Bronchial epithelial cell (primary cell): Measurements from ENCODE around the gene TRPM3. TPM values are rescaled to one million over a fixed set of nuclear protein-coding genes. Genes with fewer than 3 reads are reported as not detected.
A peak's percentile ranks its signal among the peaks of the same experiment; 100 is the strongest.

Experiments
- DNase-seq: peaks from one replicate; pipeline ENCODE4 v3.0.0-alpha.2; 2010; ENCODE audit warnings: low read depth
- FAIRE-seq: peaks from 2 replicates; lab custom pipeline; 2011; peaks lifted over from hg19 to GRCh38; lab: Jason Lieb, UNC
- H3K27me3 ChIP-seq: 2 replicates; pipeline ENCODE4 v1.5.1; 2011; ENCODE audit warnings: low read length; ENCODE audit not compliant: control insufficient read depth, insufficient read depth
- H3K36me3 ChIP-seq: 2 replicates; pipeline ENCODE4 v1.5.1; 2011; ENCODE audit warnings: low read length; ENCODE audit not compliant: control insufficient read depth, insufficient read depth
- H3K4me3 ChIP-seq: 2 replicates; pipeline ENCODE4 v1.5.1; 2011; ENCODE audit warnings: mild to moderate bottlenecking, low read depth, low read length, control low read depth
- total RNA-seq: library from RNA; depleted of rRNA; stranded (reverse); fragments of >200 nt; gene quantifications from 2 replicates; pipeline ENCODE4 v1.2.1, GENCODE V29; 2014
- TF ChIP-seq, protein P1 (sequence below): IDR thresholded peaks from 2 replicates; pipeline ENCODE4 v1.5.1; 2011; ENCODE audit warnings: mild to moderate bottlenecking, moderate library complexity, low read length, control low read depth, inconsistent platforms; ENCODE audit not compliant: insufficient read depth, severe bottlenecking

The TRPM3 gene
- total RNA-seq, 1 donor from 2014 or later: not detected

DNA sequence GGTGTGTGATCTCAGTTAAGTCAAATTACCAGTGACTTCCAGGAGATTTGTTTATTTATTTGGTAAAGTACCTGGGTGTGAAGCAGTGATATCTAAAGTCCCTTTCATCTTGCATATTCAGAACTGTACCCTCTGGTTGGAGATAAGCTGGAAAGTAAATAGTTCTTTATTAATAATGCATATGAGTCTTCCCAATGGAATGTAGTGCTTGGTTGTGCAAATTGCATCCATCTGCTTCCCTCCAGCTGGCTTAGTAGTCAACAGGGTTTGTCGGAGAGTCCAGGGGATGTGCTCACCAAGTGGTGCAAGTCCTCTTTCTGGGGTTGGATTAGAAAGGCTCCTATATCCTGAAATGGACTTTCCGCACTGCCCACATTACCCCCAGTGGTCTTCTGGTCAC, 42.0 kb downstream of the TRPM3 start:
- no peak for FAIRE-seq
- peak; percentile 51 for DNase-seq
- TF ChIP-seq, protein P1, sequence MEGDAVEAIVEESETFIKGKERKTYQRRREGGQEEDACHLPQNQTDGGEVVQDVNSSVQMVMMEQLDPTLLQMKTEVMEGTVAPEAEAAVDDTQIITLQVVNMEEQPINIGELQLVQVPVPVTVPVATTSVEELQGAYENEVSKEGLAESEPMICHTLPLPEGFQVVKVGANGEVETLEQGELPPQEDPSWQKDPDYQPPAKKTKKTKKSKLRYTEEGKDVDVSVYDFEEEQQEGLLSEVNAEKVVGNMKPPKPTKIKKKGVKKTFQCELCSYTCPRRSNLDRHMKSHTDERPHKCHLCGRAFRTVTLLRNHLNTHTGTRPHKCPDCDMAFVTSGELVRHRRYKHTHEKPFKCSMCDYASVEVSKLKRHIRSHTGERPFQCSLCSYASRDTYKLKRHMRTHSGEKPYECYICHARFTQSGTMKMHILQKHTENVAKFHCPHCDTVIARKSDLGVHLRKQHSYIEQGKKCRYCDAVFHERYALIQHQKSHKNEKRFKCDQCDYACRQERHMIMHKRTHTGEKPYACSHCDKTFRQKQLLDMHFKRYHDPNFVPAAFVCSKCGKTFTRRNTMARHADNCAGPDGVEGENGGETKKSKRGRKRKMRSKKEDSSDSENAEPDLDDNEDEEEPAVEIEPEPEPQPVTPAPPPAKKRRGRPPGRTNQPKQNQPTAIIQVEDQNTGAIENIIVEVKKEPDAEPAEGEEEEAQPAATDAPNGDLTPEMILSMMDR: no peak
- Histone ChIP-seq H3K36me3 (no peaks in the 10 kb centered on the region), H3K4me3 (no peak overlapping the region), H3K27me3 (no peaks in the 10 kb centered on the region)

DNA sequence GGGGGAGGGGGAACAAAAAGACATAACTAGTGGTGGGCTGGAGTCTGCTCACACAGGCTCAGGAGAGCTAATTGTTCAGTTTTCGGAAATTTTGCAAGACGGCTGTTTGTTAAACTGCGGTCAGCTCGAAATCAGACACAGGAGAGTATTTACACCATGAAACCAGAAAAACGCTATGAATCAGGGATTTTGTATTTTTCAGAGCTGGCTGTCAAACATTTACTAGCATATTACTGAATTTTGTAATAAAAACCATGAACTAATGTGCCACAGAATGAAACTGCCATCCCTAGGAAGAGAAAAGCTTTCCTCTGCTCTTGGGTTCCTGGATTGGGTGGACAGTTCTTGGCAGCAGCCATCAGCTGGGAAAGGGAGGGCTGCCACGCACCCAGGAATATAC, 45.3 kb downstream of the TRPM3 start:
- no peaks in the 10 kb centered on the region for H3K36me3 ChIP-seq
- TF ChIP-seq, protein P1: no peak
- FAIRE-seq (no peak), DNase-seq (no peak)
- no peaks in the 10 kb centered on the region for H3K27me3 ChIP-seq
- H3K4me3 ChIP-seq: no peak overlapping the region

DNA sequence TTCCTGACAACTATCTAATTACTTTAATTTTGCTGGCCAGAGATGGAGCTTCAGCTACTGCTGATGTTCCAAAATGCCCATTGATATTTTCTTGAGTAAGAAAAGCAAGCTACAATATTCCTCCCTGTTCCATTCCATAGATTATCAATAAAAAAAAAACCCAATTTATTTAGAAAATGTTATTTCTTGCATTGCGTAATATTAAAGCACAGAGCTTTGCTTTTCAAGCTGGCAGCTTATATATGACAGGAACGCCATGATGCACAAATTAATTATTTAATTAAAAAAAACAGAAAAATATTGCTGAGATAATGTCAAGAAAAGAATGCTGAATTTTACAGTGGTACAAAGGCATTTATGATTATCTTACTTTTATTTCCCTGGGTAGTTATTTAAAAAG, 47.9 kb downstream of the TRPM3 start:
- TF ChIP-seq, protein P1: no peak
- no peak overlapping the region for H3K4me3 ChIP-seq
- FAIRE-seq (no peak), DNase-seq (no peak)
- no peaks in the 10 kb centered on the region for H3K27me3 ChIP-seq
- no peaks in the 10 kb centered on the region for H3K36me3 ChIP-seq

DNA sequence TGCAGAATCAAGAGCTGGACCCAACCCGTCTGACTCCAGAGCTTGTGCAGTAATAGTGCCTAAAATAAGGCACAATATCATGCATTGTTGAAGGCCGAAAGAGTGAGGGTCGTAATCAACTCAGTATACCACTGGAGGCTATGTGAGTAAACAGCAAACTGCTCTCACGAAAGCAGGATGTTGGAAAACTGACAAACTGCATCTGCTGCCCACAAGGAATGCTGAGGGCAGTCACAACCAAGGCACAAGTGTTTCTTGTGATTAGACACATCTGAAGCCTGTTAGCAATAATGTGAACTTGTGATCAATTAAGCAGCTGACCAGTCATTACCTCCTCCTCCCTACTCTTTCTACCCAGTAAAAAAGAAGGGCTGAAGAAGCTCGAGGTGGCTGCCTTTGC, 48.8 kb downstream of the TRPM3 start:
- H3K36me3 ChIP-seq: no peaks in the 10 kb centered on the region
- FAIRE-seq (no peak), DNase-seq (no peak)
- H3K27me3 ChIP-seq: no peaks in the 10 kb centered on the region
- H3K4me3 ChIP-seq: no peak overlapping the region
- TF ChIP-seq, protein P1: no peak

DNA sequence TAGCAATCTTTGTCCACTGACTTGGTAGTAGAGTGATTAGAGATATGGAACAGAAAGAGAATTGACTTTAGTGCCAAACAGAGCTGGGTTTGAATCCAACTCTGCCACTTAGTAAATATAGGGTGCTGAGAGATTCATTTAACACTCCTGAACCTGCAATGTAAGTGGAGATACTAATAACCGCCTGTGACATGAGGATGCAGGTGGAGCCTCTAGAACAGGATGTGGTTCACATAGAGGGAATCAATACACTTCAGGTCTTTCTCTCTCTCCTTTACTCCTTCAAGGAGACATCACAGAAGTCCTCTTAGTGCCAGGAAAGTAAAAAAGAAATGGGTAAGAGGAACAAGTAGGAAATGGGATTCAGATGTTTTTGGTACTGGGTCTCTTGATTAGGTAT, 49.8 kb downstream of the TRPM3 start:
- H3K36me3 ChIP-seq: no peaks in the 10 kb centered on the region
- no peaks in the 10 kb centered on the region for H3K27me3 ChIP-seq
- DNase-seq: no peak
- no peak overlapping the region for H3K4me3 ChIP-seq
- TF ChIP-seq, protein P1: no peak
- no peak for FAIRE-seq

DNA sequence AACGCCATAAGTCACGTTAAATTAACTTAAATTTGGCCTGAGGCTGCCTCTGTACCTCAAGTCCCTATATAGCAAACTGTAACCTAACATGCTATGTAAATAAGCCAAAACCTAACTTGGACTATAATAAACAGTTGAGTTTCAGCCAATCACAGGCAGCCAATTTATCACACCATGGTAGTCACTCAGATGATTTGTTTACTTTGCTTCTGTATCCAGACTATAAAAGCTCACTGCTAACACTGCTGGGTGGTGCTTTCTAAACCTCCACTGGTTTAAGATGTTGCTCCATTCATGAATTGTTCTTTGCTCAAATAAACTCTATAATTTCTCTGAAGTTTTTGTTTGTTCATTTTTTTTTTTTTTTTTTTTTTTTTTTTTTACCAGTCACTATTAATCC, 62.8 kb downstream of the TRPM3 start:
- H3K36me3 ChIP-seq: no peaks in the 10 kb centered on the region
- TF ChIP-seq, protein P1: no peak
- H3K27me3 ChIP-seq: no peaks in the 10 kb centered on the region
- H3K4me3 ChIP-seq: no peak overlapping the region
- FAIRE-seq (no peak), DNase-seq (no peak)
